22Rv1 (cell line): ENCODE measurements around the gene ADGRL1.
A peak's percentile ranks its signal among the peaks of the same experiment; 100 is the strongest.

ENCODE experiments used
- H3K27ac ChIP-seq: fragments of 450-650 bp; 2 replicates; pipeline ENCODE4 v1.5.1; 2017
- CTCF ChIP-seq: fragments of 450-650 bp; IDR thresholded peaks from 2 replicates; pipeline ENCODE4 v1.5.1; 2017; ENCODE audit warnings: mild to moderate bottlenecking
- ZFX ChIP-seq: fragments of 450-650 bp; IDR thresholded peaks from 2 replicates; pipeline ENCODE4 v1.6.1; 2017; ENCODE audit warnings: antibody characterized with exemption, borderline replicate concordance

Gene ADGRL1

GRCh38 chr19:14145381-14145780 lies 60.6 kb downstream of the ADGRL1 start:
- no peak overlapping the region for H3K27ac ChIP-seq
- TF ChIP-seq CTCF (no peak), ZFX (no peak)

GRCh38 chr19:14142262-14143190 lies 63.4 kb downstream of the ADGRL1 start:
- no peak overlapping the region for H3K27ac ChIP-seq
- TF ChIP-seq CTCF (no peak), ZFX (no peak)

GRCh38 chr19:14141041-14141440 lies 64.9 kb downstream of the ADGRL1 start:
- no peak for TF ChIP-seq CTCF
- TF ChIP-seq ZFX = no peak
- no peak overlapping the region for H3K27ac ChIP-seq

DNA sequence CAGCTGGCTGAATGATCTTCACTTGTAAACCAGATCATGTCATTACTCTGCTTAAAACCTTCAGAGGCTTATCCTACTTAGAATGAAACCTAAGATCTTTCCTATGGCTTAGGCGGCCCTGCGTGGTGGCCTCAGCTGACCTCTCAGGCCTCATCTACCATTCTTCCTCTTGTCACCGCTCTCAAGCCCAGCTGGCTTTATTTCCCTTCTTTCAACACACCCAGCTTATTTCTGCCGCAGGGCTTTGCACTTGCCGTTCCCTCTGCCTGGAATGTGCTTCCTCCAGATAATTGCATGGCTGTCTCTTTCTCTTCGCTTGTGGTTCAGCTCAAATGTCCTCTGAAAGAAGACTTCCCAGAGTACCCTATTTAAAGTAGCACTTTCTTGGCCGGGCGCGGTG lies 66.0 kb downstream of the ADGRL1 start:
- no peak overlapping the region for H3K27ac ChIP-seq
- TF ChIP-seq ZFX (no peak), CTCF (no peak)

DNA sequence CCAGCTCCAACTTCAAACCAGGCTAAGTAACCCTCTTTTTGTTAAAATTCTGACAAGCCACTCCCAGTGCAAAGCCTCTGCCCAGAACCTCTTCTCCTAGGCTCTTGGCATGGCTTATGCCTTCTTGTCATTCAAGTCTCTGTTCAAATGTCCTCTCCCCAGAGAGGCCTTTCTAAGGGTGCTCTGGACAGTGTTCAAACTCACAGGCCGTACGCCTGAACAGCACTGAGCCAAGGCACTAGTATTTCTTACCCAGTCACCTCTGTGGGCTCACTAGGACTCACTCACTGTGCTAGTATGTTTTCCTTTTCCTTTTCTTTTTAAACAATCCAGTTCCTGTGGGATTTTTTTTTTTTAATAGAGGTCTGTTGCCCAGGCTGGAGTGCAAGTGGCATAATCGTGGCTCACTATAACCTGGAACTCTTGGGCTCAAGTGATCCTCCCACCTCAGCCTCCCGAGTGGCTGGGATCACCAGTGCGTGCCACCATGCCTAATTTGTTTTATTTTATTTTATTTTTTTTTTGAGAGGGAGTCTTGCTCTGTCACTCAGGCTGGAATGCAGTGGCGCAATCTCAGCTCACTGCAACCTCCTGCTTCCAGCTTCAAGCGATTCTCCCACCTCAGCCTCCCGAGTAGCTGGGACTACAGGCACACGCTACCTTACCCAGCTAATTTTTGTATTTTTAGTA lies 67.2 kb downstream of the ADGRL1 start:
- TF ChIP-seq ZFX = no peak
- no peak for TF ChIP-seq CTCF
- peak overlapping the region; percentile 91; the same call in 1 of the 2 replicates for H3K27ac ChIP-seq

DNA sequence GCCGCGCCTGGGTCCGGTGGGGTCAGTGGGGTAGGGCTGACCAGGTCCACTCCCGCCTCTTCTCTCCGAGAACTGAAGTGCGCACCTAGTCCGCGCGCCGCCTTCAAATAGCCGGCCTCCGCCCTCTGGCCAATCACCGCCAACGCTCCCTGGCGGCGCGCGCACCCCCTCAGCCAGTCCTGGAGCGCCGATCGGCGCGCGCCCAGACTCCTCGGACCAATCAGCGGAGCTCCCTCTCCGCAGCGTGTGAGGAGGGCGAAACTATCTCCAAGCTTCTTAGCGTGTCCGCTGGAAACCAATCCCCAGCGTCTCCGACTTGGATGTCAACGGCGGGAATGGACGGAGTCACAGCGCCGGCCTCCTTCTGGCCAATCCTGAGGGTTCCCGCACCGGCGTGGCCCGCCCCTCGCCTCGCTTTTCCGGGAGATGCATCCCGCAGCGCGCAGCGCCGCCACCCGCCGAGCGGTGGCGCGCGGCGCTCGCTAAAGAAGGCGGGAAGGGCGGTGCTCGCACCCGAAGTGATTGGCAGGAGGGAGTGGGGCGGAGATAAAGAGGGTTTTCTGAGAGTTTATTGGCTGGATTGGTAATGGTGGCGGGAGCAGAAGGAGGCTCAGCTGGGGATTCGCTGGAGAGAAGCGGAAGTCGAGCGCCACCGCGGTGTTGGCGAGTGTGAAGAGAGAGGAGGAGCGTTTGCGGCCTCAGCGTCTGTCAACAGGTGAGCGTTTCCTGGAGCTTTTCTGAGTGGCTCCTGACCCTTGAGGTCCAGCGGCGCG lies 69.3 kb downstream of the ADGRL1 start, which contains the start of gene ASF1B:
ASF1B (minus strand) TSS at position 81 of the 773 bp plus-strand sequence. CDS start 133 bp downstream, outside the sequence.
- TF ChIP-seq ZFX (no peak), CTCF (peak; percentile 93)
- peak within 1 kb of the TSS; percentile 91 for H3K27ac ChIP-seq
